Peyer's patch (tissue), 4 donors: Measurements from ENCODE around the gene NACC2.

Experiments
- POLR2A ChIP-seq, 2 donors: fragments of 450-650 bp; IDR thresholded peaks; one replicate each; pipeline ENCODE4 v1.5.1; 2017; ENCODE audit warnings: antibody characterized with exemption in 2 of 2, mild to moderate bottlenecking in 2 of 2, moderate library complexity in 2 of 2
- TF ChIP-seq, protein P1 (sequence below), 6 experiments: fragments of 450-650 bp in 4 of 6; fragments of 200-600 bp in 2 of 6; sonication (generic) in 1 of 6; IDR thresholded peaks; one replicate each; pipeline ENCODE4 v1.5.1; 2017 to 2019; ENCODE audit warnings: antibody characterized with exemption in 6 of 6, mild to moderate bottlenecking in 3 of 6, moderate library complexity in 1 of 6

GRCh38 chr9:135965124-135965756 is 129.8 kb downstream of the NACC2 start:
- TF ChIP-seq POLR2A (IDR thresholded peaks at IDR 0.05) = no peak
- TF ChIP-seq, protein P1, sequence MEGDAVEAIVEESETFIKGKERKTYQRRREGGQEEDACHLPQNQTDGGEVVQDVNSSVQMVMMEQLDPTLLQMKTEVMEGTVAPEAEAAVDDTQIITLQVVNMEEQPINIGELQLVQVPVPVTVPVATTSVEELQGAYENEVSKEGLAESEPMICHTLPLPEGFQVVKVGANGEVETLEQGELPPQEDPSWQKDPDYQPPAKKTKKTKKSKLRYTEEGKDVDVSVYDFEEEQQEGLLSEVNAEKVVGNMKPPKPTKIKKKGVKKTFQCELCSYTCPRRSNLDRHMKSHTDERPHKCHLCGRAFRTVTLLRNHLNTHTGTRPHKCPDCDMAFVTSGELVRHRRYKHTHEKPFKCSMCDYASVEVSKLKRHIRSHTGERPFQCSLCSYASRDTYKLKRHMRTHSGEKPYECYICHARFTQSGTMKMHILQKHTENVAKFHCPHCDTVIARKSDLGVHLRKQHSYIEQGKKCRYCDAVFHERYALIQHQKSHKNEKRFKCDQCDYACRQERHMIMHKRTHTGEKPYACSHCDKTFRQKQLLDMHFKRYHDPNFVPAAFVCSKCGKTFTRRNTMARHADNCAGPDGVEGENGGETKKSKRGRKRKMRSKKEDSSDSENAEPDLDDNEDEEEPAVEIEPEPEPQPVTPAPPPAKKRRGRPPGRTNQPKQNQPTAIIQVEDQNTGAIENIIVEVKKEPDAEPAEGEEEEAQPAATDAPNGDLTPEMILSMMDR (IDR thresholded peaks at IDR 0.05) = no peak
